HEK293 (cell line): ENCODE results near the gene C4orf36.

Experiments
- CTCF ChIA-PET: fragments of 350-600 bp; formaldehyde crosslinking; extraction: SDS; loops from one replicate; lab custom pipeline; 2021; ENCODE audit warnings: antibody characterized with exemption; lab: Yijun Ruan, JAX
- POLR2A ChIA-PET: fragments of 300-600 bp; formaldehyde crosslinking; extraction: SDS; loops from one replicate; lab custom pipeline; 2020; ENCODE audit warnings: antibody characterized with exemption, inconsistent platforms; lab: Yijun Ruan, JAX
- H3K27ac ChIP-seq: fragments of 200-500 bp; sonication (Bioruptor generic); 2 replicates; pipeline ENCODE4 v1.5.1; 2014; ENCODE audit warnings: low read depth, low read length, control low read depth, inconsistent platforms; ENCODE audit errors: extremely low read depth
- H3K36me3 ChIP-seq, 2 experiments: fragments of 200-500 bp in 1 of 2; sonication (Bioruptor generic) in 1 of 2; 1 replicate in 1 of 2; 2 replicates in 1 of 2; pipeline ENCODE4 v1.5.1; 2014 to 2017; ENCODE audit warnings: inconsistent platforms in 2 of 2, low read length in 2 of 2; ENCODE audit not compliant: control insufficient read depth in 2 of 2, insufficient read depth in 1 of 2
- H3K4me1 ChIP-seq: fragments of 200-500 bp; sonication (Bioruptor generic); 2 replicates; pipeline ENCODE4 v1.5.1; 2014; ENCODE audit warnings: mild to moderate bottlenecking, low read length, inconsistent platforms; ENCODE audit not compliant: control insufficient read depth, insufficient read depth
- H3K4me3 ChIP-seq: 2 replicates; pipeline ENCODE4 v1.5.1; 2011; ENCODE audit warnings: low read depth, mild to moderate bottlenecking, control low read depth, low read length, moderate library complexity
- H3K9me3 ChIP-seq: fragments of 200-500 bp; sonication (Bioruptor generic); 2 replicates; pipeline ENCODE4 v1.5.1; 2014; ENCODE audit warnings: low read depth, low read length, inconsistent platforms; ENCODE audit not compliant: control insufficient read depth, insufficient read depth
- ELK4 ChIP-seq: IDR thresholded peaks from 2 replicates; pipeline ENCODE4 v1.6.1; 2011; ENCODE audit warnings: mild to moderate bottlenecking, low read depth, low read length, borderline replicate concordance
- IKZF3 ChIP-seq: fragments of 450-650 bp; IDR thresholded peaks from 2 replicates; pipeline ENCODE4 v1.5.0; 2018; ENCODE audit warnings: missing biosample characterization, mild to moderate bottlenecking, missing genetic modification characterization, moderate library complexity
- KLF1 ChIP-seq: fragments of 450-650 bp; formaldehyde crosslinking; IDR thresholded peaks from 2 replicates; pipeline ENCODE4 v1.5.1; 2016; ENCODE audit warnings: missing biosample characterization, missing genetic modification characterization
- KLF16 ChIP-seq: fragments of 450-650 bp; formaldehyde crosslinking; IDR thresholded peaks from 2 replicates; pipeline ENCODE4 v1.5.1; 2017; ENCODE audit warnings: missing biosample characterization, missing genetic modification characterization
- MEIS1 ChIP-seq: sonication (generic); formaldehyde crosslinking; IDR thresholded peaks from 2 replicates; pipeline ENCODE4 v1.8.1; 2022; ENCODE audit warnings: missing genetic modification reagents, mild to moderate bottlenecking, borderline replicate concordance
- ZBTB11 ChIP-seq: fragments of 450-650 bp; formaldehyde crosslinking; conservative IDR thresholded peaks from 2 replicates; pipeline ENCODE4 v1.5.1; 2016; ENCODE audit warnings: low read depth, missing biosample characterization, missing genetic modification characterization
- ZFP41 ChIP-seq: fragments of 450-650 bp; formaldehyde crosslinking; IDR thresholded peaks from 2 replicates; pipeline ENCODE4 v1.5.1; 2016; ENCODE audit warnings: missing biosample characterization, missing genetic modification characterization, borderline replicate concordance
- ZNF26 ChIP-seq: fragments of 450-650 bp; formaldehyde crosslinking; IDR thresholded peaks from 2 replicates; pipeline ENCODE4 v1.5.1; 2016; ENCODE audit warnings: missing biosample characterization, missing genetic modification characterization
- ZNF366 ChIP-seq: fragments of 450-650 bp; formaldehyde crosslinking; conservative IDR thresholded peaks from 2 replicates; pipeline ENCODE4 v1.5.1; 2016; ENCODE audit warnings: missing biosample characterization, missing genetic modification characterization
- ZNF629 ChIP-seq: fragments of 450-650 bp; formaldehyde crosslinking; IDR thresholded peaks from 2 replicates; pipeline ENCODE4 v1.5.1; 2017; ENCODE audit warnings: missing biosample characterization, missing genetic modification characterization
- ZNF645 ChIP-seq: fragments of 450-650 bp; formaldehyde crosslinking; IDR thresholded peaks from 2 replicates; pipeline ENCODE4; 2016; ENCODE audit warnings: missing biosample characterization, missing genetic modification characterization
- ZNF677 ChIP-seq: fragments of 450-650 bp; IDR thresholded peaks from 2 replicates; pipeline ENCODE4 v1.5.0; 2018; ENCODE audit warnings: missing biosample characterization, mild to moderate bottlenecking, missing genetic modification characterization, moderate library complexity
- ZNF692 ChIP-seq: fragments of 450-650 bp; formaldehyde crosslinking; IDR thresholded peaks from 2 replicates; pipeline ENCODE4 v1.5.1; 2016; ENCODE audit warnings: missing biosample characterization, missing genetic modification characterization
- ZNF785 ChIP-seq: fragments of 450-650 bp; formaldehyde crosslinking; IDR thresholded peaks from 2 replicates; pipeline ENCODE4 v1.5.1; 2016; ENCODE audit warnings: missing biosample characterization, missing genetic modification characterization
- ZNF830 ChIP-seq: fragments of 450-650 bp; IDR thresholded peaks from 2 replicates; pipeline ENCODE4 v1.5.0; 2018; ENCODE audit warnings: missing biosample characterization, missing genetic modification characterization, low read depth, mild to moderate bottlenecking, moderate library complexity
- ZNF843 ChIP-seq: fragments of 450-650 bp; formaldehyde crosslinking; IDR thresholded peaks from 2 replicates; pipeline ENCODE4 v1.5.1; 2016; ENCODE audit warnings: missing biosample characterization, missing genetic modification characterization

C4orf36 gene

GRCh38 chr4:86837691-86838503 is 54.3 kb downstream of the C4orf36 start:
- TF ChIP-seq ZNF692 (tag by site-specific recombination) (no peak), ZNF26 (tag by site-specific recombination) (no peak), ELK4 (no peak), ZNF629 (tag by site-specific recombination) (no peak), ZNF785 (tag by site-specific recombination) (no peak), ZNF677 (tag by site-specific recombination) (no peak), KLF16 (tag by site-specific recombination) (no peak), MEIS1 (CRISPR knock-in tag) (no peak), ZFP41 (tag by site-specific recombination) (no peak), ZNF830 (tag by site-specific recombination) (no peak), ZNF843 (tag by site-specific recombination) (no peak)
- H3K36me3 ChIP-seq: no peaks in the 10 kb centered on the region
- H3K27ac ChIP-seq: no peak overlapping the region
- no peaks in the 10 kb centered on the region for H3K9me3 ChIP-seq
- ChIA-PET CTCF (interaction anchor here (0.7 kb wide), 1 partner anchor 388 kb away, joined by 3 read pairs; no protein-coding TSS in a partner anchor), POLR2A (no interaction called here)
- H3K4me1 ChIP-seq: no peaks in the 10 kb centered on the region
- no peak overlapping the region for H3K4me3 ChIP-seq

- Histone ChIP-seq H3K4me1 (no peaks in the 10 kb centered on the region; the same call in 1 of the 2 replicates), H3K36me3 (no peaks in the 10 kb centered on the region), H3K9me3 (no peaks in the 10 kb centered on the region), H3K4me3 (no peak overlapping the region), H3K27ac (no peak overlapping the region)
- CTCF ChIA-PET: interaction anchor here (0.7 to 0.9 kb wide), 2 partner anchors 36 to 61 kb away, joined by 3 read pairs; no protein-coding TSS in a partner anchor
- POLR2A ChIA-PET: interaction anchor here (0.5 kb wide), 1 partner anchor 49 kb away, joined by 3 read pairs; no protein-coding TSS in a partner anchor
- TF ChIP-seq ZNF366 (tag by site-specific recombination) (0 out of 2 replicates have a peak, but pooled peaks have one; percentile 33), KLF1 (tag by site-specific recombination) (no peak), ZBTB11 (no peak), ZNF645 (tag by site-specific recombination) (no peak), IKZF3 (tag by site-specific recombination) (no peak)
These were observed 56.5 kb downstream of the C4orf36 start for GRCh38 chr4:86835677-86836076.
